DND-41 (cell line): ENCODE results near the gene DCAF10.

Experiments used
- ATAC-seq: fragments of 200-7000 bp; cut with Tn5 transposase; 3 replicates; pipeline ENCODE4 v1.9.1; 2021; ENCODE audit warnings: low read depth; ENCODE audit not compliant: insufficient read depth
- DNase-seq: peaks from one replicate; pipeline ENCODE4 v3.0.0-alpha.2; 2020
- H2AFZ ChIP-seq: 2 replicates; pipeline ENCODE4 v1.6.0; 2012; ENCODE audit warnings: low read depth, low read length
- H3K27ac ChIP-seq: 2 replicates; pipeline ENCODE4 v1.5.1; 2012; ENCODE audit warnings: low read length, inconsistent platforms
- H3K27me3 ChIP-seq: fragments of 200-600 bp; sonication (generic); 2 replicates; pipeline ENCODE4 v1.6.0; 2012; ENCODE audit warnings: low read length, mild to moderate bottlenecking, inconsistent platforms; ENCODE audit not compliant: insufficient read depth, poor library complexity
- H3K36me3 ChIP-seq: 2 replicates; pipeline ENCODE4 v1.5.1; 2012; ENCODE audit warnings: low read length, inconsistent platforms; ENCODE audit not compliant: insufficient read depth
- H3K4me1 ChIP-seq: 2 replicates; pipeline ENCODE4 v1.5.1; 2012; ENCODE audit warnings: mild to moderate bottlenecking, low read length; ENCODE audit not compliant: insufficient read depth
- H3K4me2 ChIP-seq: 2 replicates; pipeline ENCODE4 v1.6.0; 2012; ENCODE audit warnings: mild to moderate bottlenecking, moderate library complexity, low read length, inconsistent platforms; ENCODE audit not compliant: insufficient read depth
- H3K4me3 ChIP-seq, 2 experiments: fragments of 200-600 bp in 1 of 2; shearing (Covaris generic) in 1 of 2; 2 replicates each; pipeline ENCODE4 v1.5.1; 2012 to 2016; ENCODE audit warnings: inconsistent platforms in 2 of 2, low read length in 2 of 2, mild to moderate bottlenecking in 2 of 2, low read depth in 1 of 2, moderate library complexity in 1 of 2
- H3K79me2 ChIP-seq: 2 replicates; pipeline ENCODE4 v1.6.0; 2012; ENCODE audit warnings: low read length, inconsistent platforms; ENCODE audit not compliant: insufficient read depth
- H3K9ac ChIP-seq: 2 replicates; pipeline ENCODE4 v1.6.0; 2012; ENCODE audit warnings: low read depth, mild to moderate bottlenecking, inconsistent platforms, low read length, moderate library complexity
- H3K9me3 ChIP-seq: 2 replicates; pipeline ENCODE4 v1.5.1; 2012; ENCODE audit warnings: low read length, moderate library complexity, mild to moderate bottlenecking, inconsistent platforms; ENCODE audit not compliant: insufficient read depth, severe bottlenecking
- H4K20me1 ChIP-seq: 2 replicates; pipeline ENCODE4 v1.6.0; 2012; ENCODE audit warnings: low read length; ENCODE audit not compliant: insufficient read depth
- CTCF ChIP-seq: IDR thresholded peaks from 2 replicates; pipeline ENCODE4 v1.5.1; 2012; ENCODE audit warnings: borderline replicate concordance, low read length, moderate library complexity, mild to moderate bottlenecking; ENCODE audit not compliant: poor library complexity, severe bottlenecking; ENCODE audit errors: extremely low read depth
- EZH2 ChIP-seq: IDR thresholded peaks from 3 replicates; pipeline ENCODE4 v1.6.1; 2012; ENCODE audit warnings: borderline replicate concordance, low read depth, mild to moderate bottlenecking, moderate library complexity, low read length, inconsistent platforms; ENCODE audit not compliant: severe bottlenecking

The DCAF10 gene

GRCh38 chr9:37796232-37796631 is 4.4 kb upstream of the DCAF10 start:
- no peak overlapping the region for H3K4me3 ChIP-seq
- no peak for DNase-seq
- no peaks in the 10 kb centered on the region; the same call in 1 of the 2 replicates for H3K36me3 ChIP-seq
- H3K4me2 ChIP-seq: no peak overlapping the region
- H3K9me3 ChIP-seq: no peaks in the 10 kb centered on the region
- no peak overlapping the region for H3K9ac ChIP-seq
- H4K20me1 ChIP-seq: 0 out of 2 replicates have a peak, but pooled peaks cover 2% of the 10 kb centered on the region
- H3K79me2 ChIP-seq: peaks cover 13% of the 10 kb centered on the region
- no peak for ATAC-seq
- no peak overlapping the region for H3K27ac ChIP-seq
- no peaks in the 10 kb centered on the region for H3K27me3 ChIP-seq
- no peak overlapping the region for H2AFZ ChIP-seq
- peaks cover 12% of the 10 kb centered on the region for H3K4me1 ChIP-seq
- no peak for TF ChIP-seq EZH2
- TF ChIP-seq CTCF: no peak

- TF ChIP-seq CTCF (no peak), EZH2 (no peak)
- no peak for ATAC-seq
- Histone ChIP-seq H3K4me2 (peak overlapping the region; percentile 97; the same call in 1 of the 2 replicates), H4K20me1 (peaks cover 20% of the 10 kb centered on the region), H3K36me3 (peaks cover 6% of the 10 kb centered on the region; the same call in 1 of the 2 replicates), H3K9ac (no peak overlapping the region), H3K27ac (no peak overlapping the region), H3K27me3 (no peaks in the 10 kb centered on the region), H3K9me3 (no peaks in the 10 kb centered on the region), H3K79me2 (peaks cover 38% of the 10 kb centered on the region), H2AFZ (no peak overlapping the region), H3K4me1 (peaks cover 34% of the 10 kb centered on the region), H3K4me3 (no peak overlapping the region)
- no peak for DNase-seq
Measured at GRCh38 chr9:37798677-37799076, 1.9 kb upstream of the DCAF10 start.

GRCh38 chr9:37801287-37801850 is 772 bp downstream of the DCAF10 start:
- Histone ChIP-seq H3K36me3 (peaks cover 6% of the 10 kb centered on the region; the same call in 1 of the 2 replicates), H3K79me2 (peaks cover 63% of the 10 kb centered on the region), H2AFZ (peak overlapping the region; percentile 97), H3K27me3 (no peaks in the 10 kb centered on the region), H3K4me1 (peaks cover 34% of the 10 kb centered on the region), H3K9ac (peak overlapping the region; percentile 85), H3K27ac (peak overlapping the region; percentile 67), H3K4me2 (peak overlapping the region; percentile 97), H3K4me3 (peak overlapping the region; percentile 51 to 95), H4K20me1 (peaks cover 20% of the 10 kb centered on the region), H3K9me3 (no peaks in the 10 kb centered on the region)
- ATAC-seq (peak; percentile 54), DNase-seq (no peak)
- no peak for TF ChIP-seq CTCF
- TF ChIP-seq EZH2: no peak
